H1 (cell line): ENCODE data around the gene SCUBE2.

Experiments
- CEBPB ChIP-seq: IDR thresholded peaks from 2 replicates; pipeline ENCODE4 v1.6.1; 2012; ENCODE audit warnings: low read depth, low read length
- CHD1 ChIP-seq: IDR thresholded peaks from 2 replicates; pipeline ENCODE4 v1.6.1; 2012; ENCODE audit warnings: low read depth, low read length, improper control_type of control experiment
- EZH2 ChIP-seq: fragments of 200-600 bp; sonication (generic); IDR thresholded peaks from 2 replicates; pipeline ENCODE4 v1.7.1; 2012; ENCODE audit warnings: low read depth, mild to moderate bottlenecking, moderate library complexity, low read length, inconsistent platforms; ENCODE audit not compliant: severe bottlenecking
- HDAC6 ChIP-seq: IDR thresholded peaks from one replicate; pipeline ENCODE4 v1.7.1; 2012; ENCODE audit warnings: low read depth, mild to moderate bottlenecking, inconsistent platforms, low read length, moderate library complexity
- KDM5A ChIP-seq: fragments of 200-600 bp; IDR thresholded peaks from 2 replicates; pipeline ENCODE4 v1.7.1; 2012; ENCODE audit warnings: mild to moderate bottlenecking, low read length, inconsistent platforms, mixed read lengths
- TF ChIP-seq, protein P1 (sequence below), 3 experiments: IDR thresholded peaks; 1 replicate in 2 of 3; 2 replicates in 1 of 3; pipeline versions ENCODE4 v1.5.1 to v1.6.1; 2011; ENCODE audit warnings: low read length in 3 of 3, mild to moderate bottlenecking in 3 of 3, inconsistent platforms in 2 of 3, low read depth in 1 of 3, moderate library complexity in 1 of 3; ENCODE audit not compliant: insufficient read depth in 1 of 3; ENCODE audit errors: control extremely low read depth in 1 of 3

DNA sequence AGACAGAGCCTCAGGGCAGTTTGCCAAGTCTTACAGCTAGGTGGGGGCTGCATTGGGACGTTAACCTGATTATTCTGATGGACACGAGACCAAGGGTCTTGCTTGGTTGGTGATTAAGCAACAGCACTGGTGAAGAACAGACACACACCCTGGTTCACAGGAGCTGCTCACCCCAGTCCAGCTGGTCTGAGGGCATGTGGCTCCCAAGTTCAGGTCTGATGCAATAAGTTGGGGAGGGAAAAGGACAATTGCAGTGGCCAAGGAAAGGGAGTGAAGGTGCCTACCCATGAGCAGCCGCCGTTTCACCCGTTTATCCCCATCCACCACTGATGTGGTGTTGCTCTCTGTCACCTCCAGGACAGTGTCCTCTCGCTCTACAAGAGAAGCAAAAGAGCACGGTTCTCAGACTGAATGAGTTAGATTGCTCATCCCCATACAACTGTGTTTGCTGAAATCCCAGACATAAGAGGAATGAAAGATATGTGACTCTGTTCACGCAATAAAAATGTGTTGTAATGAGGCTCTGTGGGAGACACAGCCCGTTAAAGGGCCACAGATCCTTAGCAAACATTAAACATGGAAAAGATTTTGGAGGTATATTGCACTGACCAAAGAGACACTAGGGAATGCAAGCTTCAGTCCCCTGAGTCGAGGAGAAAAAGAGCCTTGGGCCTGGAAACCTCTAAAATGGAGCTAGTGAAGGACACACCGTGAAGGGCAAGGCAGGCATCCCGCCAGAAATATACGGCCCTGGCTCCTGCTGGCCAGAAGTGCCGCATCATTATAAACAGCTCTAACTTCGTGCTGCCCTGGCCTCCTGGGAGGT lies 25.6 kb downstream of the SCUBE2 start:
- no peak for TF ChIP-seq CEBPB
- TF ChIP-seq, protein P1, sequence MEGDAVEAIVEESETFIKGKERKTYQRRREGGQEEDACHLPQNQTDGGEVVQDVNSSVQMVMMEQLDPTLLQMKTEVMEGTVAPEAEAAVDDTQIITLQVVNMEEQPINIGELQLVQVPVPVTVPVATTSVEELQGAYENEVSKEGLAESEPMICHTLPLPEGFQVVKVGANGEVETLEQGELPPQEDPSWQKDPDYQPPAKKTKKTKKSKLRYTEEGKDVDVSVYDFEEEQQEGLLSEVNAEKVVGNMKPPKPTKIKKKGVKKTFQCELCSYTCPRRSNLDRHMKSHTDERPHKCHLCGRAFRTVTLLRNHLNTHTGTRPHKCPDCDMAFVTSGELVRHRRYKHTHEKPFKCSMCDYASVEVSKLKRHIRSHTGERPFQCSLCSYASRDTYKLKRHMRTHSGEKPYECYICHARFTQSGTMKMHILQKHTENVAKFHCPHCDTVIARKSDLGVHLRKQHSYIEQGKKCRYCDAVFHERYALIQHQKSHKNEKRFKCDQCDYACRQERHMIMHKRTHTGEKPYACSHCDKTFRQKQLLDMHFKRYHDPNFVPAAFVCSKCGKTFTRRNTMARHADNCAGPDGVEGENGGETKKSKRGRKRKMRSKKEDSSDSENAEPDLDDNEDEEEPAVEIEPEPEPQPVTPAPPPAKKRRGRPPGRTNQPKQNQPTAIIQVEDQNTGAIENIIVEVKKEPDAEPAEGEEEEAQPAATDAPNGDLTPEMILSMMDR (IDR thresholded peaks at IDR 0.05; ENCODE audit: control extremely low read depth in 1 of 3, insufficient read depth in 1 of 3, low read depth in 1 of 3, low read length in 3 of 3): no peak
- no peak for TF ChIP-seq CHD1
- TF ChIP-seq EZH2: no peak
- no peak for TF ChIP-seq HDAC6
- no peak for TF ChIP-seq KDM5A
